Keratinocyte (primary cell): Measurements from ENCODE around the gene ABHD16A.

Source experiments
- CTCF ChIP-seq, 3 experiments: IDR thresholded peaks in 1 of 3; conservative IDR thresholded peaks in 1 of 3; optimal IDR thresholded peaks in 1 of 3; 2 replicates in 2 of 3; 3 replicates in 1 of 3; pipeline versions ENCODE3 to v1.5.1; 2011; ENCODE audit warnings: low read length in 3 of 3, mild to moderate bottlenecking in 3 of 3, moderate library complexity in 2 of 3, control low read depth in 1 of 3, inconsistent platforms in 1 of 3; ENCODE audit not compliant: insufficient read depth in 2 of 3; ENCODE audit errors: extremely low read depth in 1 of 3
- EZH2 ChIP-seq: IDR thresholded peaks from one replicate; pipeline ENCODE4 v1.6.1; 2012; ENCODE audit warnings: inconsistent platforms, mild to moderate bottlenecking, low read length, moderate library complexity

DNA sequence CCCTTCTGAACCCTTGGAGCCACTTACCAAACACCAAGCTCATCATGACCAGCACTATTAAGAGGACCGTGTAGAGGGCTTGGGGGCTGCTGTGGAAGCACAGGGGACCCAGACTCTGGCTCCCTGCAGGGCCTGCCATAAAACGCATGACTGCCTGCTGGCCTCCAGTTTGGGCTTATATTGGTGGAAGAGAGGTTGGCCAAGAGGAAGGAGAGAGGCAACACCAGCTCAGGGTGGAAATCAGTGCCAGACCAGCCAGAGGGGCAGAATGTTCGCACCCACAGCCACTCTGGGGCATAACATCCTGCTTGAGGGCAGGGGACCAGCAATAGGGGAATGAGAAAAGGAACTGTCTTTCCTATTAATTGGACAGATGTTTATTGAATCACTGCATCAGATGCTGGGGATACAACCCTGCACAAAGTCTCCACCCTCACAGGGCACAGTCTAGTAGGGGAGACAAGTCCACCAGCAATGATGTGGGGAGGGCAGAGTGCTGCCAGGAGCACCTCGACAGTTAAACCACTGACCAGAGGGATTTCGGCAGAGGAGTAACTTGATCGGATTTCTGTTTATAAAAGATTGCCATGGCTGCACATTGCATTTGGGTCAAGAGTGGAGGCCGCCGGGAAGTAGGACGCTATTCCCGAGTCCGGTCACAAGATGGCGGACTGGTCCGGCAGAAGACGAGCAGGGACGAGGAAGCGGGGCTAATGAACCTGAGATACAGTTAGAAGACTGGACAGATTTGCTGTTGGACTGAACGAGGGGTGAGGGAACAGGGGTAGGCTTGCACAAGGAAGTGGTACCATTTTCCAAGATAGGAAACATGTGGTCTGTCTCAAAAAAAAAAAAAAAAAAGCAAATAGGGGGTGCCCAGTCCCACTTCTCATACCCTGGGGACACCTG lies 22.6 kb downstream of the ABHD16A start, which contains the start of gene LY6G5C:
- peak; percentile 66 to 98 (median 71) for TF ChIP-seq CTCF (optimal IDR thresholded peaks at IDR 0.05 in 1 of 3, IDR thresholded peaks at IDR 0.05 in 1 of 3, conservative IDR thresholded peaks at IDR 0.05 in 1 of 3; ENCODE audit: extremely low read depth in 1 of 3, insufficient read depth in 2 of 3, low read length in 3 of 3)
- TF ChIP-seq EZH2, result no peak
